HepG2 (cell line): ENCODE results near the gene RPL36AL. TPM values are rescaled to one million over a fixed set of nuclear protein-coding genes. Genes with fewer than 3 reads are reported as not detected.

ENCODE experiments used
- ERF ChIP-seq: IDR thresholded peaks from 2 replicates; pipeline ENCODE4 v1.6.1; 2018; ENCODE audit warnings: missing biosample characterization, missing genetic modification reagents
- GPN1 ChIP-seq: sonication (generic); formaldehyde crosslinking; IDR thresholded peaks from 2 replicates; pipeline ENCODE4 v1.5.1; 2020; ENCODE audit warnings: missing genetic modification reagents, borderline replicate concordance
- MTF1 ChIP-seq: sonication (generic); formaldehyde crosslinking; IDR thresholded peaks from 2 replicates; pipeline ENCODE4 v1.5.0; 2020; ENCODE audit warnings: missing genetic modification reagents
- MXD4 ChIP-seq: IDR thresholded peaks from 2 replicates; pipeline ENCODE4 v1.6.1; 2016; ENCODE audit warnings: mild to moderate bottlenecking, missing biosample characterization, missing genetic modification reagents
- NFYC ChIP-seq: IDR thresholded peaks from 2 replicates; pipeline ENCODE4 v1.6.1; 2016; ENCODE audit warnings: missing genetic modification reagents, missing compliant biosample characterization
- PBX2 ChIP-seq: IDR thresholded peaks from 2 replicates; pipeline ENCODE4 v1.6.1; 2016; ENCODE audit warnings: control low read depth
- SMAD1 ChIP-seq: sonication (generic); formaldehyde crosslinking; IDR thresholded peaks from 2 replicates; pipeline ENCODE4 v1.4.0; 2020; ENCODE audit warnings: missing genetic modification reagents, low read depth, mild to moderate bottlenecking, borderline replicate concordance
- STAT6 ChIP-seq: sonication (generic); formaldehyde crosslinking; IDR thresholded peaks from 2 replicates; pipeline ENCODE4 v1.4.0; 2020; ENCODE audit warnings: missing genetic modification reagents, mild to moderate bottlenecking, borderline replicate concordance
- TP53 ChIP-seq: sonication (generic); formaldehyde crosslinking; conservative IDR thresholded peaks from 2 replicates; pipeline ENCODE4 v1.4.0; 2020; ENCODE audit warnings: missing genetic modification reagents
- ZBTB39 ChIP-seq: sonication (generic); formaldehyde crosslinking; IDR thresholded peaks from 2 replicates; pipeline ENCODE4 v1.5.0; 2020; ENCODE audit warnings: missing genetic modification reagents
- ZC3H4 ChIP-seq: sonication (generic); formaldehyde crosslinking; IDR thresholded peaks from 2 replicates; pipeline ENCODE4 v1.4.0; 2020; ENCODE audit warnings: missing genetic modification reagents, borderline replicate concordance
- ZNF501 ChIP-seq: sonication (generic); formaldehyde crosslinking; IDR thresholded peaks from 2 replicates; pipeline ENCODE4 v1.5.1; 2020; ENCODE audit warnings: mild to moderate bottlenecking, moderate library complexity, missing genetic modification reagents
- ZNF549 ChIP-seq: sonication (generic); formaldehyde crosslinking; IDR thresholded peaks from 2 replicates; pipeline ENCODE4 v1.5.0; 2020; ENCODE audit warnings: missing genetic modification reagents
- ZNF710 ChIP-seq: sonication (generic); formaldehyde crosslinking; IDR thresholded peaks from 2 replicates; pipeline ENCODE4 v1.5.0; 2020; ENCODE audit warnings: mild to moderate bottlenecking, missing genetic modification reagents, borderline replicate concordance
- polyA plus RNA-seq, 8 experiments: library from polyadenylated mRNA; depleted of rRNA in 3 of 8; stranded (reverse) in 7 of 8; unstranded in 1 of 8; fragments of >200 nt; fragmentation: Illumina TruSeq in 4 of 8; extraction: Trizol in 4 of 8; gene quantifications; 2 replicates each; pipeline versions ENCODE4 v1.2.1 to v1.2.3, GENCODE V29; 2011 to 2016; ENCODE audit warnings: low read depth in 4 of 8, missing spikeins in 1 of 8, mixed read lengths in 1 of 8; ENCODE audit not compliant: insufficient read depth in 1 of 8
- total RNA-seq, 5 experiments: library from RNA; depleted of rRNA; stranded (reverse); fragments of >200 nt; fragmentation: Illumina TruSeq; extraction: Trizol; gene quantifications; 2 replicates each; pipeline ENCODE4 v1.2.3, GENCODE V29; 2016; ENCODE audit warnings: low read depth in 1 of 5
- TF ChIP-seq, protein P1 (sequence below): sonication (generic); formaldehyde crosslinking; IDR thresholded peaks from 2 replicates; pipeline ENCODE4 v1.4.0; 2020; ENCODE audit warnings: mild to moderate bottlenecking, missing genetic modification reagents
- TF ChIP-seq, protein P2 (sequence below): sonication (generic); formaldehyde crosslinking; IDR thresholded peaks from 2 replicates; pipeline ENCODE4 v1.4.0; 2020; ENCODE audit warnings: missing genetic modification reagents, mild to moderate bottlenecking, borderline replicate concordance

The RPL36AL gene
- total and polyA plus RNA-seq, 2 of the 13 experiments (the other 11 are each of a cell fraction or from before 2014, with no cell fraction given) = 90.0 to 294 TPM

DNA sequence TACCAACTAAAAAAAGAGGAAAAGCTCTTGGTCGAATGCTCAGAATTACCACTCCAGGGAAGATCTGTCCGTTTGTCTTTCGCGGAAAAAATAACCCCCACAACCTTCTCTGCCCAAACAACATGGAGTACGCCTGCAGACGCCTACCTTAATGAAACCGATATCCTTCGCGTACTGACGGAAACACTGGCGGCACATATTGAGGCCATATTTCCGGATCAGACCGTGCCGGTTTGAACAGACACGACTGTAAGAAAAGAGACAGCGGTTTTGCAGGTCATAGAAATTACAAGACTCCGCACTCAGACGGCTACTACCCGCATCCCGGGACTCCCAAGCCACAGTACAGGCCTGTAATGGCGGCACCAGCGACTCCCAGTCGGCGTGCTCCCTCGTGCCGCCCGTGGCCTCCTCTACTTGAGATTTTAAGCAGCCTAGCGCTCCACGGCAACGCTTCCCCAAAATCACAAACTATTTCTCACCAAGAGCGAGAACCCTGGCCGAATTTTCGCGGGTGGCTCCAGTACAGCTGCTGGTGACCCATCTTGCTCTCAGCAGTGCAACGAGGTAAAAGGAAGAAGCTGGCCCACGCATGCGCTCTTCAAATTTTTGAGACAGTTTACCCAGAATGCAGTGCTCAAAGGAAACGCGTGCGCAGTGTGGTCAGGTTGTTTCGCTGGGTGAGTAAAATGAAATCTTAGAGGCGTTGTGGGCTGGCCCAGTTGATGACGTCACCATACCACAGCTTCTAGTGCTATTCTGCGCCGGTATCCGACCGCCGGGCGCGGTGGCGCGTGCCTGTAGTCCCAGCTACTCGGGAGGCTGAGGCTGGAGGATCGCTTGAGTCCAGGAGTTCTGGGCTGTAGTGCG is 34.4 kb downstream of the RPL36AL start, which contains the start of gene RPS29 (continued):
- TF ChIP-seq STAT6 = 0 out of 2 replicates have a peak, but pooled peaks have one; percentile 32
- no peak for TF ChIP-seq SMAD1
- peak; percentile 89 for TF ChIP-seq ERF (CRISPR knock-in tag)
- TF ChIP-seq MXD4 = peak; percentile 76; the same call in 1 of the 2 replicates
- no peak for TF ChIP-seq ZNF549
- TF ChIP-seq, protein P1, sequence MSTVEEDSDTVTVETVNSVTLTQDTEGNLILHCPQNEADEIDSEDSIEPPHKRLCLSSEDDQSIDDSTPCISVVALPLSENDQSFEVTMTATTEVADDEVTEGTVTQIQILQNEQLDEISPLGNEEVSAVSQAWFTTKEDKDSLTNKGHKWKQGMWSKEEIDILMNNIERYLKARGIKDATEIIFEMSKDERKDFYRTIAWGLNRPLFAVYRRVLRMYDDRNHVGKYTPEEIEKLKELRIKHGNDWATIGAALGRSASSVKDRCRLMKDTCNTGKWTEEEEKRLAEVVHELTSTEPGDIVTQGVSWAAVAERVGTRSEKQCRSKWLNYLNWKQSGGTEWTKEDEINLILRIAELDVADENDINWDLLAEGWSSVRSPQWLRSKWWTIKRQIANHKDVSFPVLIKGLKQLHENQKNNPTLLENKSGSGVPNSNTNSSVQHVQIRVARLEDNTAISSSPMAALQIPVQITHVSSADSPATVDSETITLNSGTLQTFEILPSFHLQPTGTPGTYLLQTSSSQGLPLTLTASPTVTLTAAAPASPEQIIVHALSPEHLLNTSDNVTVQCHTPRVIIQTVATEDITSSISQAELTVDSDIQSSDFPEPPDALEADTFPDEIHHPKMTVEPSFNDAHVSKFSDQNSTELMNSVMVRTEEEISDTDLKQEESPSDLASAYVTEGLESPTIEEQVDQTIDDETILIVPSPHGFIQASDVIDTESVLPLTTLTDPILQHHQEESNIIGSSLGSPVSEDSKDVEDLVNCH (CRISPR knock-in tag) = no peak
- TF ChIP-seq ZNF501 = peak; percentile 90
- TF ChIP-seq TP53 (CRISPR knock-in tag) = peak; percentile 4; the same call in 1 of the 2 replicates
- TF ChIP-seq ZNF710 (CRISPR knock-in tag) = no peak
- TF ChIP-seq ZC3H4 = 0 out of 2 replicates have a peak, but pooled peaks have one; percentile 43
- 0 out of 2 replicates have a peak, but pooled peaks have one; percentile 58 for TF ChIP-seq GPN1
- TF ChIP-seq MTF1 = no peak
- TF ChIP-seq ZBTB39 (CRISPR knock-in tag) = no peak
- TF ChIP-seq PBX2 (CRISPR knock-in tag) = no peak
- peak; percentile 30; the same call in 1 of the 2 replicates for TF ChIP-seq NFYC
- TF ChIP-seq, protein P2, sequence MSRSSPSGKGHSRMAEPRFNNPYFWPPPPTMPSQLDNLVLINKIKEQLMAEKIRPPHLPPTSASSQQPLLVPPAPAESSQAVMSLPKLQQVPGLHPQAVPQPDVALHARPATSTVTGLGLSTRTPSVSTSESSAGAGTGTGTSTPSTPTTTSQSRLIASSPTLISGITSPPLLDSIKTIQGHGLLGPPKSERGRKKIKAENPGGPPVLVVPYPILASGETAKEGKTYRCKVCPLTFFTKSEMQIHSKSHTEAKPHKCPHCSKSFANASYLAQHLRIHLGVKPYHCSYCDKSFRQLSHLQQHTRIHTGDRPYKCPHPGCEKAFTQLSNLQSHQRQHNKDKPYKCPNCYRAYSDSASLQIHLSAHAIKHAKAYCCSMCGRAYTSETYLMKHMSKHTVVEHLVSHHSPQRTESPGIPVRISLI (CRISPR knock-in tag) = no peak
